ENCODE results near the gene TNFRSF13B. TPM values are rescaled to one million over a fixed set of nuclear protein-coding genes. Genes with fewer than 3 reads are reported as not detected.

Gene TNFRSF13B
- total and polyA plus RNA-seq, 8 donors: 0.25 to 1.8 (median 1.1) TPM; not detected in 4

- 79 to 87% (median 85%) methylated on average over 10 to 15 of the region's 15 CpGs for WGBS, 5 donors
- TF ChIP-seq POLR2AphosphoS5 (IDR thresholded peaks at IDR 0.05) (no peak), CTCF (IDR thresholded peaks at IDR 0.05) (no peak), EP300 (IDR thresholded peaks at IDR 0.05) (no peak), POLR2A (IDR thresholded peaks at IDR 0.05) (no peak)
- Histone ChIP-seq H3K36me3 (no peaks in the 10 kb centered on the region), H3K27ac (no peak overlapping the region), H3K4me1 (no peaks in the 10 kb centered on the region), H3K27me3 (no peaks in the 10 kb centered on the region), H3K9me3 (no peaks in the 10 kb centered on the region), H3K4me3 (no peak overlapping the region)
- intact Hi-C loops (cut with DNase I; ENCODE audit: low total_unique reads): no loop called here
- DNase-seq: peak in 1 of 2 donors; percentile 14
Measured at GRCh38 chr17:16919663-16920627, 52.0 kb downstream of the TNFRSF13B start.

GRCh38 chr17:16918443-16918842 lies 53.5 kb downstream of the TNFRSF13B start:
- no peak for TF ChIP-seq POLR2A (IDR thresholded peaks at IDR 0.05)
- TF ChIP-seq CTCF (IDR thresholded peaks at IDR 0.05): no peak
- TF ChIP-seq POLR2AphosphoS5 (IDR thresholded peaks at IDR 0.05): no peak
- no peak for TF ChIP-seq EP300 (IDR thresholded peaks at IDR 0.05)
- Histone ChIP-seq H3K9me3 (no peaks in the 10 kb centered on the region), H3K27ac (no peak overlapping the region), H3K4me1 (no peaks in the 10 kb centered on the region), H3K27me3 (no peaks in the 10 kb centered on the region), H3K4me3 (no peak overlapping the region), H3K36me3 (no peaks in the 10 kb centered on the region)
- 77 to 85% (median 82%) methylated on average over 6 of the region's 6 CpGs for WGBS, 5 donors
- intact Hi-C loops (cut with DNase I; ENCODE audit: low total_unique reads): no loop called here
- DNase-seq: peak in 1 of 2 donors; percentile 7

GRCh38 chr17:16917671-16918394 lies 54.1 kb downstream of the TNFRSF13B start:
- Histone ChIP-seq H3K4me3 (no peak overlapping the region), H3K36me3 (no peaks in the 10 kb centered on the region), H3K4me1 (no peaks in the 10 kb centered on the region), H3K9me3 (no peaks in the 10 kb centered on the region), H3K27ac (no peak overlapping the region), H3K27me3 (no peaks in the 10 kb centered on the region)
- 82 to 91% (median 86%) methylated on average over 7 of the region's 7 CpGs for WGBS, 5 donors
- intact Hi-C loops (cut with DNase I; ENCODE audit: low total_unique reads): no loop called here
- DNase-seq: peak; percentile 16 to 31
- no peak for TF ChIP-seq EP300 (IDR thresholded peaks at IDR 0.05)
- no peak for TF ChIP-seq POLR2AphosphoS5 (IDR thresholded peaks at IDR 0.05)
- TF ChIP-seq POLR2A (IDR thresholded peaks at IDR 0.05): no peak
- no peak for TF ChIP-seq CTCF (IDR thresholded peaks at IDR 0.05)

- Histone ChIP-seq H3K9me3 (no peaks in the 10 kb centered on the region), H3K27ac (no peak overlapping the region), H3K36me3 (no peaks in the 10 kb centered on the region), H3K27me3 (peaks cover 0 to 3% (median 0%) of the 10 kb centered on the region in 3 donors), H3K4me1 (no peaks in the 10 kb centered on the region), H3K4me3 (no peak overlapping the region)
- 92 to 95% (median 94%) methylated on average over 5 of the region's 5 CpGs for WGBS, 5 donors
- TF ChIP-seq EP300 (IDR thresholded peaks at IDR 0.05): no peak
- TF ChIP-seq CTCF (IDR thresholded peaks at IDR 0.05): no peak
- TF ChIP-seq POLR2A (IDR thresholded peaks at IDR 0.05): no peak
- TF ChIP-seq POLR2AphosphoS5 (IDR thresholded peaks at IDR 0.05): no peak
- intact Hi-C loops (cut with DNase I; ENCODE audit: low total_unique reads): no loop called here
- peak in 1 of 2 donors; percentile 3 for DNase-seq
Measured at GRCh38 chr17:16916557-16916920, 55.4 kb downstream of the TNFRSF13B start.

Measured in stomach (tissue), 9 donors.